Measurements from ENCODE around the gene OLR1. TPM values are rescaled to one million over a fixed set of nuclear protein-coding genes. Genes with fewer than 3 reads are reported as not detected.

The OLR1 gene
- total and polyA plus RNA-seq, 2 donors (not counting 1 experiment from before 2014, with no cell fraction given) = not detected

DNA sequence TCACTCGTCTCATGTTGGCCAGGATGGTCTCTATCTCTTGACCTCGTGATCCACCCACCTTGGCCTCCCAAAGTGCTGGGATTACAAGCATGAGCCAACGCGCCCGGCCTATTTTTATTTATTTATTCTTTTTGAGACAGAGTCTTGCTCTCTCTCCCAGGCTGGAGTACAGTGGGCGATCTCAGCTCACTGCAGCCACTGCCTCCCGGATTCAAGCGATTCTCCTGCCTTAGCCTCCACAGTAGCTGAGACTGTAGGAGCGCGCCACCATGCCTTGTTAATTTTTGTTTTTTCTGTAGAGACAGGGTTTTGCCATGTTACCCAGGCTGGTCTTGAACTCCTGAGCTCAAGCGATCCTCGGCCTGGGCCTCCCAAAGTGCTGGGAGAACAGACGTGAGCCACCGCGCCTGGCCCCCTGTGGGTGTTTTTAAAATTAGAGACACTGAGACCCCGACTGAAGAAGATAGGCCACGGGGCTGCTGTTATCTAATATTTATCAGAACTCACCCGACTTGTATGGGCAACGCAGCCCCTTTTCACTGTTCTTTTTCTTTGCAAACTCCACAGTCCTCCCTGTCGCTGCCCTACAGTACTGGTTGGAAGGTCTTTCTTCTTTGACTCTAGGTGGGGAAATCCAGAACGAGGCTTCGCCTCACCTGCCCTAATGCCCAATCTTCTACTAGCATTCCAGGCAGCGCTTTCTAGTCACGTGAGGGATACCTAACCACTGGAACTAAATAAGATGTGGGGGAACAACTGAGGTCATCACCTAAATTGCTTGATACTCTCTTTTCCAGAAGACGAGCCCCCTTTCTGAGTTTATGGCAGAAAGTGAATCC lies 39.4 kb upstream of the OLR1 start:
- ATAC-seq (ENCODE audit: low read depth) = no peak
- no peak overlapping the region for H3K4me3 Mint-ChIP-seq

More for the DNA sequence above, 39.4 kb upstream of the OLR1 start:
- Histone ChIP-seq H2AFZ (ENCODE audit: insufficient read depth, low read depth, low read length, poor library complexity, severe bottlenecking) (no peak overlapping the region), H3K4me2 (replicated peaks; ENCODE audit: low read depth, low read length, poor library complexity, severe bottlenecking) (no peak overlapping the region), H3K4me1 (ENCODE audit: control insufficient read depth in 2 of 2, insufficient read depth in 2 of 2, low read length in 2 of 2) (peaks cover 13 to 18% of the 10 kb centered on the region in 2 donors), H4K20me1 (ENCODE audit: control insufficient read depth, insufficient read depth, low read length, poor library complexity, severe bottlenecking) (no peaks in the 10 kb centered on the region), H3K79me2 (ENCODE audit: control insufficient read depth, insufficient read depth, low read length) (no peaks in the 10 kb centered on the region), H3K27me3 (replicated peaks in 1 of 4; ENCODE audit: control extremely low read depth in 1 of 4, control insufficient read depth in 3 of 4, insufficient read depth in 4 of 4, low read length in 3 of 4) (peaks cover 0 to 36% (median 20%) of the 10 kb centered on the region in 4 experiments), H3K9ac (ENCODE audit: low read length) (no peak overlapping the region), H3K9me3 (ENCODE audit: control extremely low read depth in 1 of 3, control insufficient read depth in 2 of 3, insufficient read depth in 1 of 3, low read length in 2 of 3) (peaks cover 0 to 3% (median 0%) of the 10 kb centered on the region in 3 donors), H3K27ac (ENCODE audit: low read length in 2 of 2) (no peak overlapping the region), H3K4me3 (ENCODE audit: control extremely low read depth in 1 of 5, extremely low read depth in 1 of 5, insufficient read depth in 1 of 5, low read depth in 2 of 5, low read length in 4 of 5) (no peak overlapping the region), H3K36me3 (replicated peaks in 1 of 2; ENCODE audit: control extremely low read depth in 1 of 2, control insufficient read depth in 1 of 2, extremely low read depth in 1 of 2, insufficient read depth in 2 of 2, low read length in 1 of 2) (no peaks in the 10 kb centered on the region)
- no peak for DNase-seq
- ChIA-PET POLR2A (interaction anchor here (0.7 kb wide), 1 partner anchor 541 kb away, joined by 4 read pairs; no protein-coding TSS in a partner anchor), CTCF (no interaction called here)
- intact Hi-C loops (cut with micrococcal nuclease) = loop anchor here (10.0 kb wide), 1 partner anchor 963 kb away; the partner anchor contains the start of gene SMIM10L1
- Mint-ChIP-seq H3K9me3 (ENCODE audit: insufficient read depth) (no peaks in the 10 kb centered on the region), H3K4me1 (peaks cover 19% of the 10 kb centered on the region), H3K27me3 (peaks cover 34% of the 10 kb centered on the region), H3K27ac (no peak overlapping the region)
- 95% methylated on average over 13 of the region's 25 CpGs for WGBS (ENCODE audit: insufficient coverage)
- TF ChIP-seq, protein P1, sequence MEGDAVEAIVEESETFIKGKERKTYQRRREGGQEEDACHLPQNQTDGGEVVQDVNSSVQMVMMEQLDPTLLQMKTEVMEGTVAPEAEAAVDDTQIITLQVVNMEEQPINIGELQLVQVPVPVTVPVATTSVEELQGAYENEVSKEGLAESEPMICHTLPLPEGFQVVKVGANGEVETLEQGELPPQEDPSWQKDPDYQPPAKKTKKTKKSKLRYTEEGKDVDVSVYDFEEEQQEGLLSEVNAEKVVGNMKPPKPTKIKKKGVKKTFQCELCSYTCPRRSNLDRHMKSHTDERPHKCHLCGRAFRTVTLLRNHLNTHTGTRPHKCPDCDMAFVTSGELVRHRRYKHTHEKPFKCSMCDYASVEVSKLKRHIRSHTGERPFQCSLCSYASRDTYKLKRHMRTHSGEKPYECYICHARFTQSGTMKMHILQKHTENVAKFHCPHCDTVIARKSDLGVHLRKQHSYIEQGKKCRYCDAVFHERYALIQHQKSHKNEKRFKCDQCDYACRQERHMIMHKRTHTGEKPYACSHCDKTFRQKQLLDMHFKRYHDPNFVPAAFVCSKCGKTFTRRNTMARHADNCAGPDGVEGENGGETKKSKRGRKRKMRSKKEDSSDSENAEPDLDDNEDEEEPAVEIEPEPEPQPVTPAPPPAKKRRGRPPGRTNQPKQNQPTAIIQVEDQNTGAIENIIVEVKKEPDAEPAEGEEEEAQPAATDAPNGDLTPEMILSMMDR (IDR thresholded peaks at IDR 0.05) = no peak
- TF ChIP-seq EZH2 (IDR thresholded peaks at IDR 0.05; ENCODE audit: borderline replicate concordance, insufficient read depth, low read depth, low read length, poor library complexity, severe bottlenecking) = no peak
